Right atrium auricular region (tissue), 2 donors: Measurements from ENCODE around the gene P2RX5. TPM values are rescaled to one million over a fixed set of nuclear protein-coding genes. Genes with fewer than 3 reads are reported as not detected.

Experiments
- DNase-seq: peaks from one replicate; pipeline ENCODE4 v3.0.0-alpha.2; 2019; ENCODE audit warnings: low spot score
- H3K27ac ChIP-seq, 2 donors: fragments of 200-600 bp; sonication (generic); 1 replicate in 1 of 2; 2 replicates in 1 of 2; pipeline ENCODE4 v1.5.1; 2016 to 2019
- H3K27me3 ChIP-seq, 2 donors: fragments of 200-600 bp; sonication (generic); one replicate each; pipeline versions ENCODE4 v1.5.1 to v1.6.0; 2017 to 2019
- H3K36me3 ChIP-seq: fragments of 200-600 bp; sonication (generic); one replicate; pipeline ENCODE4 v1.5.1; 2016
- H3K4me1 ChIP-seq, 2 donors: fragments of 200-600 bp; sonication (generic); one replicate each; pipeline versions ENCODE4 v1.5.1 to v1.6.0; 2017 to 2019
- H3K4me3 ChIP-seq, 2 donors: fragments of 200-600 bp; sonication (generic); 1 replicate in 1 of 2; 2 replicates in 1 of 2; pipeline ENCODE4 v1.5.1; 2017 to 2019; ENCODE audit warnings: mild to moderate bottlenecking in 1 of 2, moderate library complexity in 1 of 2
- H3K9me3 ChIP-seq, 2 donors: fragments of 200-600 bp; sonication (generic); one replicate each; pipeline ENCODE4 v1.5.1; 2019
- total RNA-seq, 2 donors: library from RNA; depleted of rRNA; stranded (reverse); fragments of >200 nt; gene quantifications; one replicate each; pipeline ENCODE4 v1.1.0, GENCODE V29; 2016
- TF ChIP-seq, protein P1 (sequence below), 2 donors: fragments of 200-600 bp; sonication (generic); IDR thresholded peaks; one replicate each; pipeline ENCODE4 v1.5.1; 2019; ENCODE audit warnings: antibody characterized with exemption in 2 of 2

The P2RX5 gene
- total RNA-seq, 2 donors from 2014 or later, result 5.4 to 8.1 TPM

DNA sequence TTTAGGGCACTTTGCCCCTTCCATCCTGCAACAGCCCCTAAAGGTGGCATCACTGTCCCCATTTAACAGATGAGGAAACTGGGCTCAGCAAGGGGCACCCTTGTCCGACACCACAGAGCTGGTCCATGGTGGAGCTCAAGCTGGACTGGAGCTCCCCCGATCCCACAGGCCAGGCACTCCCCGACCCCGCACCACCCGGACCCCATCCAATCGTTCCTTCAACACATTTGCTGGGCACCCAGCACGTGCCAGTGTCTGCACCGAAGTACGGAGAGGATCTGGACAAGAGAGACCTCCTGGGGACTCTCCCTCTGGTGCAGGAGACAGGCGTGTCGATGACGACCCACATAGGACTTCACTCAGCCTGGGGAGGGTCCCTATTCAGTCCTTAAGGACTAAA, 13.9 kb downstream of the P2RX5 start:
- no peak overlapping the region for H3K27ac ChIP-seq
- no peaks in the 10 kb centered on the region for H3K4me1 ChIP-seq
- no peak for DNase-seq
- H3K9me3 ChIP-seq, result no peaks in the 10 kb centered on the region
- peaks cover 0 to 4% of the 10 kb centered on the region in 2 donors for H3K27me3 ChIP-seq
- TF ChIP-seq, protein P1, sequence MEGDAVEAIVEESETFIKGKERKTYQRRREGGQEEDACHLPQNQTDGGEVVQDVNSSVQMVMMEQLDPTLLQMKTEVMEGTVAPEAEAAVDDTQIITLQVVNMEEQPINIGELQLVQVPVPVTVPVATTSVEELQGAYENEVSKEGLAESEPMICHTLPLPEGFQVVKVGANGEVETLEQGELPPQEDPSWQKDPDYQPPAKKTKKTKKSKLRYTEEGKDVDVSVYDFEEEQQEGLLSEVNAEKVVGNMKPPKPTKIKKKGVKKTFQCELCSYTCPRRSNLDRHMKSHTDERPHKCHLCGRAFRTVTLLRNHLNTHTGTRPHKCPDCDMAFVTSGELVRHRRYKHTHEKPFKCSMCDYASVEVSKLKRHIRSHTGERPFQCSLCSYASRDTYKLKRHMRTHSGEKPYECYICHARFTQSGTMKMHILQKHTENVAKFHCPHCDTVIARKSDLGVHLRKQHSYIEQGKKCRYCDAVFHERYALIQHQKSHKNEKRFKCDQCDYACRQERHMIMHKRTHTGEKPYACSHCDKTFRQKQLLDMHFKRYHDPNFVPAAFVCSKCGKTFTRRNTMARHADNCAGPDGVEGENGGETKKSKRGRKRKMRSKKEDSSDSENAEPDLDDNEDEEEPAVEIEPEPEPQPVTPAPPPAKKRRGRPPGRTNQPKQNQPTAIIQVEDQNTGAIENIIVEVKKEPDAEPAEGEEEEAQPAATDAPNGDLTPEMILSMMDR (IDR thresholded peaks at IDR 0.05), result no peak
- H3K4me3 ChIP-seq, result no peak overlapping the region
- no peaks in the 10 kb centered on the region for H3K36me3 ChIP-seq

DNA sequence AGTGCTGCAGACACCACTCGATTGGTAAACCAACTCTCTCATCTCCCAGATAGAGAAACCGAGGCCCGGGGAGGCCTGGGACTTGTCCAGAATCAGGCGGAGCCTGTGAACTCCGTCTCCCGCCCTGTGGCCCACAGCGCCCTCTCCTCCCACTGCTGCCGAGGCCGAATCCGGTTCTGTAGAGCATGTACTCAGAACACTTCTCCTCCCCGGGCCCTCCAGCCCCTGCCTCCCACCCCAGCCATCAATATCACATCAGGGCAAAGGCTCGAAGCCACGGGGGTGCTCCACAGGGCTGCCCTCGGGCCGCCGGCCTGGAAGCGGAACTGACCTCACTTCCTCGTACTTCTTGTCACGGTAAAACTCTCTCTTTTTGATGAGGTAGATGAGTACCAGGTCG, 14.4 kb downstream of the P2RX5 start:
- DNase-seq, result no peak

DNA sequence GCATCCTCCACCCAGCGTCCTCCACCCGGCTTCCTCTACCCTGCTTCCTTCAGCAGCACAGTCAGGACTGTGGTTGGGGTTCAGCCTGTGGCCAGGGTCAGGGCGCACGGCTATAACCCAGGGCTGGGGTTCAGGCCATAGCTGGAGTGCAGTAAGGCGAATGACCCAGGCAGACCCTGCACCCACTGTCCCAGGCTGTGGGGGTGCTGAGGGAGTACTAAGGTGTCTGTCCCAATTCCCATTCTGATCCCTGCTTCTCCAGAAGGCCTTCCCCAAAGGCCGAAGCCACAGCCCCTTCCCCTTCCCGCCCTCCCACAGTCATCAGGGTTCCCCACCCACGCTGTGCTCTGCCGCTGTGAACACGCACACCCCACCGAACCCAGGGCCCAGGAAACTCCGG, 14.9 kb downstream of the P2RX5 start:
- H3K27ac ChIP-seq, result no peak overlapping the region
- H3K27me3 ChIP-seq, result peaks cover 0 to 4% of the 10 kb centered on the region in 2 donors
- H3K36me3 ChIP-seq, result no peaks in the 10 kb centered on the region
- H3K4me1 ChIP-seq, result no peaks in the 10 kb centered on the region
- H3K4me3 ChIP-seq, result no peak overlapping the region
- TF ChIP-seq, protein P1 (IDR thresholded peaks at IDR 0.05), result no peak
- DNase-seq, result no peak
- no peaks in the 10 kb centered on the region for H3K9me3 ChIP-seq

More for the DNA sequence above, 14.4 kb downstream of the P2RX5 start:
- Histone ChIP-seq H3K27me3 (peaks cover 0 to 4% of the 10 kb centered on the region in 2 donors), H3K4me3 (no peak overlapping the region), H3K4me1 (no peaks in the 10 kb centered on the region), H3K36me3 (no peaks in the 10 kb centered on the region), H3K9me3 (no peaks in the 10 kb centered on the region), H3K27ac (no peak overlapping the region)
- TF ChIP-seq, protein P1 (IDR thresholded peaks at IDR 0.05), result no peak

DNA sequence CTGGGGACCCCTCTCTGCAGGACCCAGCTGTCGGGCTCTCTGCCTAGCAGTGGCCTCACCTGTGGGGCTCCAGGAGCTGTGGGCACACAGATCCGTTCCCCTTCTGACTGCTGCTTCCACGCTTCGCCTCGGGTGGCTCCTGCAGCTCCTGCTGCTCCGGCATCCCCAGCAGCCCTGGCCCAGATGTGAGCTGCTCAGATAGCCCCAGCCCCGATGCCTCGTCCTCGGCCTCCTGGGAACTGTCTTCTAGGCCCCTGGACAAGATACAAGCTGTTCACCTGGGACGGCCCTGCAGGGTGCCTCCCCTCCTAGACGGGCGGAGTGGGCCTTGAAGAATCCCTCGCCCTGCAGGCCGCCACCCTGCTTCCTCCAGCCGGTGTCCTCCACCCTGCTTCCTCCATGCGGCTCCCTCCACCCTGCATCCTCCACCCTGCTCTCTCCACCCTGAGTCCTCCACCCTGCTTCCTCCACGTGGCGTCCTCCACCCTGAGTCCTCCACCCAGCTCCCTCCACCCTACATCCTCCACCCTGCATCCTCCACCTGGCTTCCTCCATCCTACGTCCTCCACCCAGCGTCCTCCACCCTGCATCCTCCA, 16.3 kb downstream of the P2RX5 start:
- H3K27me3 ChIP-seq, result no peaks in the 10 kb centered on the region
- no peaks in the 10 kb centered on the region for H3K36me3 ChIP-seq
- no peak overlapping the region for H3K27ac ChIP-seq
- no peaks in the 10 kb centered on the region for H3K9me3 ChIP-seq
- H3K4me3 ChIP-seq, result no peak overlapping the region
- no peak for DNase-seq
- TF ChIP-seq, protein P1 (IDR thresholded peaks at IDR 0.05), result no peak
- H3K4me1 ChIP-seq, result no peaks in the 10 kb centered on the region

DNA sequence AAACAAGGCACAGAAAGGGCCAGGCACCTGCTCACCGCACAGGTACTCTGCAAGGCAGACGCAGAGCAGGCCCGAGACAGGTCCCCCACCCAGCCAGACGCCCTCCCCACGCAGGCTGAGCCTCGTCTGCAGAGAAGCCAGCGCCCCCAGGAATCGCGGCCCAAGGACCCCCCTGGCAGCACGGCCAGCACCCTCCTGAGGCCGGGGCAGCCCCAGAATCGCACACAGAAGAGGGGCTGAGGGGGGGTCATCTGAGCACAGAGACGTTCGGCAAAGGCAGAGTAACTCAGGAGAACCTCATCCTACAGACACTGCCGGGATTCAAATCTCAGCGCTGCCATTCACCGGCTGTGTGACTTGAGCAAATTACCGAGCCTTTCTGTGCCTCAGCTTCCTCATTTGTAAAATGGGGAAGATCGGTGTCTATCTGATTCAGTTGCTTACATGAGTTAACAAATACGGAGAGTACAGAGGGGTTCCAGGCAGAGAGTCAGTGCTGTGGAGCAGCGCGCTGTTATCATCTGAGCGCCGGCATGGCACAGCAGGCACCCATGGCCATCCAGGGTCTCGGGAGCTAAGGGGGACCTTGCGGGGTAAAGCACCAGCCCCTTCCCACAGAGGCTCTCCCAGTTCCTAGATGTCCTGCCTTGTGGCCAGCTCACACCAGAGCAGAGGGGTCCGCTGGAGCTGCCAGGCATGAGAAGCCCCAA, 17.0 kb downstream of the P2RX5 start:
- DNase-seq, result no peak
- no peaks in the 10 kb centered on the region for H3K4me1 ChIP-seq
- H3K36me3 ChIP-seq, result no peaks in the 10 kb centered on the region
- no peaks in the 10 kb centered on the region for H3K27me3 ChIP-seq
- no peak overlapping the region for H3K4me3 ChIP-seq
- TF ChIP-seq, protein P1 (IDR thresholded peaks at IDR 0.05), result no peak
- no peaks in the 10 kb centered on the region for H3K9me3 ChIP-seq
- H3K27ac ChIP-seq, result no peak overlapping the region
